Fibroblast of villous mesenchyme (primary cell): ENCODE results near the gene PRDM16. TPM values are rescaled to one million over a fixed set of nuclear protein-coding genes. Genes with fewer than 3 reads are reported as not detected.

Source experiments
- DNase-seq: peaks from one replicate; pipeline ENCODE4 v3.0.0-alpha.2; 2010; ENCODE audit warnings: low read depth
- H3K4me3 ChIP-seq: 2 replicates; pipeline ENCODE4 v1.5.1; 2011; ENCODE audit warnings: low read depth, mild to moderate bottlenecking, low read length
- total RNA-seq: library from RNA; depleted of rRNA; stranded (reverse); fragments of >200 nt; gene quantifications from 2 replicates; pipeline ENCODE4 v1.2.3, GENCODE V29; 2012
- TF ChIP-seq, protein P1 (sequence below): IDR thresholded peaks from 2 replicates; pipeline ENCODE4 v1.5.1; 2012; ENCODE audit warnings: low read depth, mild to moderate bottlenecking, low read length; ENCODE audit not compliant: insufficient read depth

The PRDM16 gene
- total RNA-seq, 1 donor = 1.7 TPM

DNA sequence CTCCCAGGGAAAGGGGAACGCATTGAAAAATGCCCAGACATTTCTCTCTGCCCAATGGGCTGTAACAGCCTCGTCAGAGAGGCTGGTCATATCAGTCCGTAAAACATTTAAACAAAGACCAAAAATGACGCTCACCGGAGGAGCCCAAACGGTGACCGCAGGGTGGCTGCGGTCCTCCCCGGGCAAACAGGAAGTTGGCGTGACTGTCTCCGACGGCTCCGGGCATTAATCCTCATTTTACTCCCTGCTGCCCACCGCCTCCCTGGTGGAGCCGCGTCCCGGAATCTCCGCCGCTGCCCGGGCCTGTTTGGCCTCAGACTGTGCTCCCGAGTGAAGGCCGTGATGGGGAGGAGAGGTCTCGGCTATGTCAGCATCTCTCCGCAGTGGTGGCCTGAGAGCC lies 9.9 kb downstream of the PRDM16 start:
- TF ChIP-seq, protein P1, sequence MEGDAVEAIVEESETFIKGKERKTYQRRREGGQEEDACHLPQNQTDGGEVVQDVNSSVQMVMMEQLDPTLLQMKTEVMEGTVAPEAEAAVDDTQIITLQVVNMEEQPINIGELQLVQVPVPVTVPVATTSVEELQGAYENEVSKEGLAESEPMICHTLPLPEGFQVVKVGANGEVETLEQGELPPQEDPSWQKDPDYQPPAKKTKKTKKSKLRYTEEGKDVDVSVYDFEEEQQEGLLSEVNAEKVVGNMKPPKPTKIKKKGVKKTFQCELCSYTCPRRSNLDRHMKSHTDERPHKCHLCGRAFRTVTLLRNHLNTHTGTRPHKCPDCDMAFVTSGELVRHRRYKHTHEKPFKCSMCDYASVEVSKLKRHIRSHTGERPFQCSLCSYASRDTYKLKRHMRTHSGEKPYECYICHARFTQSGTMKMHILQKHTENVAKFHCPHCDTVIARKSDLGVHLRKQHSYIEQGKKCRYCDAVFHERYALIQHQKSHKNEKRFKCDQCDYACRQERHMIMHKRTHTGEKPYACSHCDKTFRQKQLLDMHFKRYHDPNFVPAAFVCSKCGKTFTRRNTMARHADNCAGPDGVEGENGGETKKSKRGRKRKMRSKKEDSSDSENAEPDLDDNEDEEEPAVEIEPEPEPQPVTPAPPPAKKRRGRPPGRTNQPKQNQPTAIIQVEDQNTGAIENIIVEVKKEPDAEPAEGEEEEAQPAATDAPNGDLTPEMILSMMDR = no peak
- DNase-seq = no peak
- no peak overlapping the region for H3K4me3 ChIP-seq

DNA sequence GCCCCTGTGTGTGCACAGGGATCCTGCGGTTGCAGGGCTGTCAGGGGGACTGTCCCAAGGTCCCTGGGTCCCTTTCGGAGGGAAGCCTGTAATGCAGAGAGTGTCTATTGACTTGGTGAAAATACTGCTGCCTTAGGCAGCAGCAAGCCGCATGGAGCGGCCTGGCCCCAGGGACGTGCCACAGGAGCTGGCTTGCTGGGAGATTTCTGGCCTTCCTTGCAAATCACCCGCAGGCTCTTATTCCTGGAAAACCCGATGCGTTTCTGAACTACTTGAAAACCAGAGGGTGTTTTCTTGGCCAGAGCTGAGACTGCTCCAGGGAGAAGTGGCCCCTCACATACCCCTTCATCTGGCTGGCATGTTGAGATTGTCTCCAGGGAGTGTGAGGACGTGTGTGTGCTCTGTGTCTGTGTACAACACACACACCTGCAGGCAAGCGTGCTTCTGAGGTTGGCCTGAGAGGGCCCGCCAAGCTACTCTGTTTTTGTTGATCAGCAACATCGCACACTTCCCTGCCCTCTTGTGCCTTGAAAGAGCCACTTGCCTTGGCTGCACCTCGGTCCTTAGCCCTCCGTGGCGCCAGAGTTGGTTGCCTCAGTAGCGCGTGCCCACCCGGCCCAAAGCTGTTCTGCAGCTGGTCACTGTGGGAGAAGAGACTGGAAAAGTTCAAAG lies 10.5 kb downstream of the PRDM16 start:
- no peak overlapping the region for H3K4me3 ChIP-seq
- DNase-seq = no peak
- TF ChIP-seq, protein P1 = no peak

DNA sequence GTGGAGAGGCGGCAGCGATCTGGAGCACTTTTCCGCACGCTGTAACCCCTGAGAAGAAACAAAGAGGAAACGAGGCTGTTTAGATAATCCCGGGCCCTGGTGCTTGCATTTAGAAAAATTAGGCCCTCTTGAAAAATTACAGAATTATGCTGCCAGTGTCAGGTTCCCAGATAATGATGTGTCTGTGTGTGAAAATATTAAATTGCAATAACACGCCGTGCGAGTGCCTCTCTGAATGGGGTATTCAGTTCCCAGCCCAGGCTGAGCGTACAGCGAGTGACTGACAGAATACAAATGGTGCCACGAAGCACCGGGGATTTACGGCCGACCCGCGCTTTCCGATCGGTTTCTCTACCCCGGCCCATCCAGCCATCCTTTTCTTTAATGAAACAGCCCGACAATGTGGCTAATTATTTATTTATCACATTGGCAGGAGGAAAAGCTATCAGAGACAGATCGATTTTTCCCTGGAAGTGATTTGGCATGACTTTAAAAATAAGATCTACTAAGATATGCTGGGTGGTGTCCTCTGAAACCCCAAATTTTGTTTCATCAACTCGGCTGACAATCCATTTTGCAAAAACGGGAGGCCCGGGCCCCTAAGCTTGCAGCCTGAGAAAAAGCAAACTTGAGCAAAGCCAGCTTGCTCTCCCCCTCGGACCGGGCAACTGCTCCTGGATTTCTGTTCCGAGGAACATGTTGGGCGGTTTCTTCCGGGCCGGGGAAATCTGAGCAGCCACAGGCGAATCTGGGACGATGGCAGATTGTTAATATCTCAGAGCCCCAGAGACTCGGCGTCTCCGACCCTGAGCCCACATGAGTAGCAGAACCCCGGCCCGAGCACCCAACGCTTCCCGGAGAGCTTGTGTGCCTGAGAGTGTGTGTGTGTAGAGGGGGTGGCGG lies 11.3 kb downstream of the PRDM16 start:
- H3K4me3 ChIP-seq = no peak overlapping the region
- TF ChIP-seq, protein P1 = no peak
- DNase-seq = no peak

DNA sequence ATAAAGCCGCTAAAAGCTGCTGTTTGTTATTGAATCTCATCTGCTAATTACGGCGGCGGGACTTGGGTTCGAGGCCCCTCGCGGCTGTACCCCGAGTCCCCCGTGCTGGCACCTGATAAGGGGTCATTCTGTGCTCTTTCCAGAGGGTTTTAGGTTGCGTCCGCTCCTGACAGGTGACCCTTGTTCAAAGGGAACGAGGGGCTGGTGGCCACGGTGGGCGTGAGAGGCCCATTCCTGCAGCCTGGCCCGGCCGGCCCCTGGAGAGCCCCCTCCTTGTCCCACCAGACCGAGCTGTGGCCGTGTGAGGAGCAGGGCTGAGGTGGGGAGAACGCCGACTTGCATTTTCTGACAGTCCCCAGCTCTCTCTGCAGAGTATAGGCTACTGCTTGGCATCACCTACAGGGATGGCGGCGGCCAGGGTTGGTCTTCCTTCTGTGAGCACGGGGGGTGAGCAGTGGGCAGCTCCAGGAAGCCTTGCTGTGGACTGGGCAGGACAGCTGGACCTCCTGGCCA lies 12.2 kb downstream of the PRDM16 start:
- no peak overlapping the region for H3K4me3 ChIP-seq
- TF ChIP-seq, protein P1 = no peak
- DNase-seq = no peak

DNA sequence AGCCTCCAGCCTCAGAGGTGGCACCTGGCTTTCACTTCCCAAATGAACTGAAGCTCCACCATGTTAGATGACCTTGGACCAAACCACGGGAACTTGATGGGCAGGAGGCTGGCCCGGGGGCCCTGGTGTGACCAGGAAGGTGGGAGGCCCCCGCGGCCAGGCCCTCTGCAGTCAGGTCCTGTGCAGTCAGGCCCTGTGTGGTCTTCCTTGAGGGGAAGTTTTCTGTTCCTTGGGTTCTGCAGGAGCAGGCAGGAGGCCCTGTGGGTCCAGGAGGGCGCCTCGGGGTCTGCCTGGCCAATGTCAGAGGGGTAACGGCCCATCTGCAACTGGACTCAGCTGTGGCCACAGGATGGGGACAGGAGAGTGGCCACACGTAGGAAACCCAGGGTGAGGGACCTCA lies 13.0 kb downstream of the PRDM16 start:
- no peak for DNase-seq
- TF ChIP-seq, protein P1 = no peak

DNA sequence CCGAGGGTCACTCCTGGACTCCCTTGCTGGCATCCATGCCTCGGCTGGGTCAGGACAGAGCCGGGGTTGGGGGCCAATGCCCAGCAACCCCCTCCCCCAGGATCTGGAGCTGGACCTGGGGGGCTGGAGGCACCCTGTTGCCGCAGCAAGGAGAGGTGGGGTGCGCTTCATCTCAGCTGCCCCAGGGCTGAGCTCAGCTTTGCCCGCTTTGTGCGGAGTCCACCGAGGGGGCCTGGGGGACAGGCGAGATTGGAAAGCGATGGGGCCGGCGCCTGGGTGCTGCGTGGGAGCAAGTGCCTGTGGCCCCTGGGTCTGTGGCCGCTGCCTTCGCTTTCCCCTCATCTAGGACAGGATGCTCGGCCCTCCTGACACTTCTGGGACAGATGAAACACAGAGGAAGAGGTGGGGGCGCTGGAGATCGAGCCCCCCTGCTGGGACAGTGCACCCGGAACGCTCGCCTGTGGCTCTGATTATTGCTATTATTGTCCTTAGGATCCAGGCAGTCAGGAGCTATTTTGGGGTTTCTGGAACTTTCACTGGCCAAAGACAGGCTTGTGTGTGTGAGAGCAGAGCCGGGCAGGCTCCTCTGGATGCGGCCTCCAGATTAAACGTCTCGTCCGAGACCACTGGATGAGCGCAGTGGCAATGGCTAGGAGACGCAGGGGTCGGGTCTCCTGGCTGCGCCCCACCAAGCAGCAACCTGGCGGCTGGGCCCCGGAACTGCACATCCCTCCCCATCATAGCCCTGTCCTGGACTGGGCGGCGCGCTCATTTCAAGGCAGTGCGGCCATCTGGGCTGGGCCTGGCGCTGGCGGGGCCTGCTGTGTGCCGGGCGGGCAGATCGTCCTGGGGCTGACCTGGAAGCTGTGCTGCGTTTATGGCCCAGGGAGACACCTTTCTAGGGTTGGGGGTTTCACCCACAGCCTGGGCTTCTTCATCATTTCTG lies 13.8 kb downstream of the PRDM16 start:
- no peak overlapping the region for H3K4me3 ChIP-seq
- TF ChIP-seq, protein P1 = no peak
- no peak for DNase-seq

More for the DNA sequence above, 13.0 kb downstream of the PRDM16 start:
- H3K4me3 ChIP-seq = no peak overlapping the region
